ENCODE measurements around the gene TSC22D2.
"Not testable (repeated sequence)": the region's sequence is repeated elsewhere in the genome, so short reads cannot be mapped to it uniquely, and the experiment has no call there.

TSC22D2 gene

GRCh38 chr3:150490277-150490986 is 82.3 kb downstream of the TSC22D2 start:
- no peak for DNase-seq

GRCh38 chr3:150494411-150494977 is 86.4 kb downstream of the TSC22D2 start:
- no peak for DNase-seq

DNA sequence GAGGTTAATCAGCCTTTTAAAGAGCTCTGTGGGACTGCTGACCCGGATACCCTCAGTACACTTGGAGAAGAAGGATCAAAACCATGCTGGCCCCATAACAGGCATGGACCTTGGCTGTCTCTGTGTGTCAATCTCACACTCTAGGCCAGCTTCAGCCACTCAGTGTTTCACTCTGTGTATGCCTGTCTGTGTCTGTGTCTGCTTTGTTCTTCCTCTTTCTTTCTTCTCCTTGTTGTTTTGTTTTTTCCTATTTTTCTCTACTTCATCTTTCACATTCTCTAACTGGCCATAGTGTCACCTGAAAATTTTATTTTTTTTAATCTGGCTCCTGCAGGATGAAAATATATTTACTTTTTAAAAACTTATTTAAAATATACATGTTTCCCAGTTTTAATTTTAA is 87.1 kb downstream of the TSC22D2 start:
- DNase-seq: peak; percentile 23

GRCh38 chr3:150495563-150496168 is 87.6 kb downstream of the TSC22D2 start:
- DNase-seq: peak; percentile 82

DNA sequence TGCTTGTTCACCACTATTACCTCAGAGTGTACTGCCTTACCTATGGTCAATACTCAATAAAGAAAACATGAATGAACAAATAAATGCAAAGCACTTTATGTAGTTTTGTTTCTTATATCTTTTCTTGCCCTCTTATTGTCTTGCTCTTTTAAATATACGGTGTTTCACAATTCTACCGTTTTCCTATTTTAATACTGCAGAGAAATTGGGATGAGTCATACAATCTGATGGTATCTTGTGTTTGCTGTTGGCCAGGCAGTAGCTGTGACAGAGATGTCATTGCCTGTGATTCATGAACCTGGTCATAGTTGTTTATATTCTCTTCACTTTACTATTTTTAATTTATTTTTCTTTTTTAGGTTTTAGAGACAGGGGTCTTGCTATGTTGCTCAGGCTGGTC is 89.9 kb downstream of the TSC22D2 start:
- DNase-seq: peak; percentile 37

DNA sequence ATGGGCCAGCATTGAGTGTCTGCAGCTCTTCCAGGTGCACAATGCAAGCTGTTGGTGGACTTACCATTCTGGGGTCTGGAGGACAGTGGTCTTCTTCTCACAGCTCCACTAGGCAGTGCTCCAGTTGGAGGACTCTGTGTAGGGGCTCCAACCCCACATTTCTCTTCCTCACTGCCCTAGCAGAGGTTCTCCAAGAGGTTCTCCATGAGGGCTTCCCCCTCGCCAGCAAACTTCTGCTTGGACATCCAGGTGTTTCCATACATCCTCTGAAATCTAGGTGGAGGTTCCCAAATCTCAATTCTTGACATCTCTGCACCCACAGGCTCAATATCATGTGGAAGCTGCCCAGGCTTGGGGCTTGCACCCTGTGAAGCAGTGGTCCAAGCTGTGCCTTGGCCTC is 92.9 kb downstream of the TSC22D2 start:
- not testable (repeated sequence) for DNase-seq

- DNase-seq: no peak
These were observed 95.5 kb downstream of the TSC22D2 start for GRCh38 chr3:150503402-150504099.

GRCh38 chr3:150504483-150504882 is 96.4 kb downstream of the TSC22D2 start:
- DNase-seq: no peak

DNA sequence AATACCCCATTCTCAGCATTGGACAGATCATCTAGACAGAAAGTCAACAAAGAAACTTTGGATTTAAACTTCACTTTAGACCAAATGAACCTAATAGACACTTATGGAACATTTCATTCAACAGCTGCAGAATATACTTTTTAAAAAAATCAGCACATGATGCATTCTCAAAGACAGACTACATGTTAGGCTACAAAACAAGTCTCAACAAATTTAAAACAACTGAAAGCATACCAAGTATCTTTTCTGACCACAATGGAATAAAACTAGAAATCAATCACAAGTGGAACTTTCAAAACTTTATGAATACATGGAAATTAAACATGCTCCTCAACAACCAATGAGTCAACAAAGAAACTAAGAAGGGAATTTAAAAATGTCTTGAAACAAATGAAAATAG is 100.3 kb downstream of the TSC22D2 start:
- no peak for DNase-seq

GRCh38 chr3:150509780-150510179 is 101.7 kb downstream of the TSC22D2 start:
- DNase-seq: no peak

DNA sequence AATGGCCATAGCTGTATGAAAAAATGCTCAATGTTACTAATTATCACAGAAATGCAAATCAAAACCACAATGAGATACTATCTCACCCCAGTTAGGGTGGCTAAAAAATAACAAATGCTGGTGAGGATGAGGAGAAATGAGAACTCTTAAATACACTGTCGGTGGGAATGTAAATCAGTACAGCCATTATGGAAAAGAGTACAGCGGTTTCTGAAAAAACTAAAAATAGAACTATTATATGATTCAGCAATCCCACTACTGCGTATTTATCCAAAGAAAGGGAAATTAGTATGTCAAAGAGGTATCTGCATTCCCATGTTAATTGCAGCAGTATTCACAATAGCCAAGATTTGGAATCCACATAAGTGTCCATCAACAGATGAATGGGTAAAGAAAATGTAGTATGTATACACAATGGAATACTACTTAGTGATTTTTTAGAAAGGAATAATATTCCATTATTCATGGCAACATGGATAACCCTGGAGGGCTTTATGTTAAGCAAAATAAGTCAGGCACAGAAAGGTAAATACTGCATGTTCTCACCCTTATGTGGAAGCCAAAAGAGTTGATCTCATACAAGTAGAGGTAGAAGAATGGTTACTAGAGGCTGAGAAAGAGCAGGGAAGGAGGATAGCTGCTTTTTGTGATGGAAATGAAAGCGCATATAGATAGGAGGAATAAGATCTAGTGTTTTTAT is 103.2 kb downstream of the TSC22D2 start:
- no peak for DNase-seq

- DNase-seq: no peak
These were observed 107.1 kb downstream of the TSC22D2 start for GRCh38 chr3:150515210-150515609.
